Mesendoderm (in vitro differentiated cells): ENCODE data around the gene CRHR2.
A peak's percentile ranks its signal among the peaks of the same experiment; 100 is the strongest.

Source experiments
- DNase-seq: peaks from one replicate; pipeline ENCODE4 v3.0.0; 2013
- H2AK5ac ChIP-seq: 2 replicates; pipeline ENCODE4 v1.6.1; 2013; ENCODE audit warnings: low read length, inconsistent platforms
- H2BK120ac ChIP-seq: 2 replicates; pipeline ENCODE4 v1.6.1; 2013; ENCODE audit warnings: low read depth, mild to moderate bottlenecking, low read length, moderate library complexity, mixed read lengths
- H2BK15ac ChIP-seq: replicated peaks from 2 replicates; pipeline ENCODE4 v1.6.1; 2013; ENCODE audit warnings: low read depth, mild to moderate bottlenecking, moderate library complexity
- H2BK5ac ChIP-seq: 2 replicates; pipeline ENCODE4 v1.6.1; 2013; ENCODE audit warnings: low read length, inconsistent platforms
- H3K18ac ChIP-seq: 2 replicates; pipeline ENCODE4 v1.6.1; 2013; ENCODE audit warnings: mild to moderate bottlenecking, low read length, mixed read lengths
- H3K23ac ChIP-seq: one replicate; pipeline ENCODE4 v1.6.1; 2013; ENCODE audit warnings: low read length
- H3K27ac ChIP-seq: 2 replicates; pipeline ENCODE4 v1.5.1; 2013; ENCODE audit warnings: low read depth, mild to moderate bottlenecking, inconsistent platforms, low read length, moderate library complexity
- H3K27me3 ChIP-seq: 2 replicates; pipeline ENCODE4 v1.6.1; 2013; ENCODE audit warnings: low read length, control low read depth, mild to moderate bottlenecking, inconsistent platforms; ENCODE audit not compliant: insufficient read depth, poor library complexity
- H3K36me3 ChIP-seq: 2 replicates; pipeline ENCODE4 v1.6.1; 2013; ENCODE audit warnings: low read length, inconsistent platforms; ENCODE audit not compliant: control insufficient read depth, insufficient read depth
- H3K4ac ChIP-seq: one replicate; pipeline ENCODE4 v1.6.1; 2013; ENCODE audit warnings: low read depth, mild to moderate bottlenecking, low read length, moderate library complexity
- H3K4me1 ChIP-seq: 2 replicates; pipeline ENCODE4 v1.6.1; 2013; ENCODE audit warnings: low read depth, low read length, inconsistent platforms; ENCODE audit not compliant: control insufficient read depth
- H3K4me2 ChIP-seq: 2 replicates; pipeline ENCODE4 v1.6.1; 2013; ENCODE audit warnings: low read length
- H3K4me3 ChIP-seq: 2 replicates; pipeline ENCODE4 v1.5.1; 2013; ENCODE audit warnings: mild to moderate bottlenecking, low read length
- H3K56ac ChIP-seq: one replicate; pipeline ENCODE4 v1.6.1; 2013; ENCODE audit warnings: low read length
- H3K79me1 ChIP-seq: 2 replicates; pipeline ENCODE4 v1.6.1; 2013; ENCODE audit warnings: low read length, inconsistent platforms
- H3K79me2 ChIP-seq: 2 replicates; pipeline ENCODE4 v1.6.1; 2013; ENCODE audit warnings: mild to moderate bottlenecking, low read length; ENCODE audit not compliant: control insufficient read depth, insufficient read depth
- H3K9ac ChIP-seq: 2 replicates; pipeline ENCODE4 v1.6.1; 2013; ENCODE audit warnings: low read length, inconsistent platforms
- H4K5ac ChIP-seq: one replicate; pipeline ENCODE4 v1.6.1; 2013; ENCODE audit warnings: low read length
- H4K8ac ChIP-seq: one replicate; pipeline ENCODE4 v1.6.1; 2013; ENCODE audit warnings: low read depth, mild to moderate bottlenecking, control low read depth, low read length, moderate library complexity
- WGBS: extraction: QIAGEN DNeasy Blood & Tissue Kit; methylation state at CpG from one replicate; pipeline ENCODE4 v1.1.7; 2013; ENCODE audit warnings: low lambda C conversion rate, missing lambda C conversion rate; ENCODE audit not compliant: insufficient coverage; ENCODE audit errors: extremely low coverage; 5-methylcytosine and 5-hydroxymethylcytosine counted together

The CRHR2 gene

GRCh38 chr7:30678805-30679204, 3.5 kb downstream of the CRHR2 start:
- WGBS = no CpG with 5 or more reads among the region's 2 CpGs
- H3K18ac ChIP-seq = no peak overlapping the region

GRCh38 chr7:30674876-30675275, 7.4 kb downstream of the CRHR2 start:
- Histone ChIP-seq H3K4me1 (peaks cover 3% of the 10 kb centered on the region), H3K9ac (no peak overlapping the region), H3K27me3 (no peaks in the 10 kb centered on the region), H2AK5ac (no peak overlapping the region), H4K5ac (no peak overlapping the region), H2BK5ac (no peak overlapping the region), H3K56ac (no peak overlapping the region), H3K4me2 (no peak overlapping the region), H3K27ac (no peak overlapping the region), H3K18ac (no peak overlapping the region), H3K79me2 (no peaks in the 10 kb centered on the region), H2BK15ac (no peak overlapping the region), H3K36me3 (no peaks in the 10 kb centered on the region), H3K4me3 (no peak overlapping the region), H3K23ac (no peak overlapping the region), H2BK120ac (no peak overlapping the region), H4K8ac (no peak overlapping the region), H3K4ac (no peak overlapping the region), H3K79me1 (no peaks in the 10 kb centered on the region)
- DNase-seq = no peak
- no CpG with 5 or more reads among the region's 2 CpGs for WGBS

More at GRCh38 chr7:30678805-30679204, 3.5 kb downstream of the CRHR2 start:
- H3K4me3 ChIP-seq = no peak overlapping the region
- no peaks in the 10 kb centered on the region for H3K36me3 ChIP-seq
- no peak overlapping the region for H3K4ac ChIP-seq
- H3K79me1 ChIP-seq = no peaks in the 10 kb centered on the region
- no peak overlapping the region for H2AK5ac ChIP-seq
- peaks cover 4% of the 10 kb centered on the region for H3K27me3 ChIP-seq
- no peak overlapping the region for H3K27ac ChIP-seq
- H3K9ac ChIP-seq = no peak overlapping the region
- no peaks in the 10 kb centered on the region for H3K79me2 ChIP-seq
- H3K23ac ChIP-seq = no peak overlapping the region
- H2BK15ac ChIP-seq = no peak overlapping the region
- peaks cover 8% of the 10 kb centered on the region for H3K4me1 ChIP-seq
- DNase-seq = no peak
- H3K56ac ChIP-seq = no peak overlapping the region
- no peak overlapping the region for H4K8ac ChIP-seq
- no peak overlapping the region for H4K5ac ChIP-seq
- no peak overlapping the region for H2BK5ac ChIP-seq
- H3K4me2 ChIP-seq = no peak overlapping the region
- no peak overlapping the region for H2BK120ac ChIP-seq

- no peaks in the 10 kb centered on the region for H3K79me2 ChIP-seq
- H2BK15ac ChIP-seq = no peak overlapping the region
- no peaks in the 10 kb centered on the region for H3K27me3 ChIP-seq
- no CpG with 5 or more reads among the region's 1 CpG for WGBS
- H3K9ac ChIP-seq = no peak overlapping the region
- no peak overlapping the region for H2AK5ac ChIP-seq
- no peak overlapping the region for H3K4ac ChIP-seq
- no peak overlapping the region for H3K4me3 ChIP-seq
- no peaks in the 10 kb centered on the region for H3K36me3 ChIP-seq
- no peaks in the 10 kb centered on the region for H3K79me1 ChIP-seq
- H3K18ac ChIP-seq = no peak overlapping the region
- H4K8ac ChIP-seq = no peak overlapping the region
- H3K4me1 ChIP-seq = peaks cover 3% of the 10 kb centered on the region
- H3K23ac ChIP-seq = no peak overlapping the region
- DNase-seq = no peak
- no peak overlapping the region for H3K27ac ChIP-seq
- no peak overlapping the region for H3K4me2 ChIP-seq
- no peak overlapping the region for H2BK120ac ChIP-seq
- H2BK5ac ChIP-seq = no peak overlapping the region
- H4K5ac ChIP-seq = no peak overlapping the region
- no peak overlapping the region for H3K56ac ChIP-seq
Observed at GRCh38 chr7:30674420-30674819, 7.8 kb downstream of the CRHR2 start.

- Histone ChIP-seq H4K5ac (no peak overlapping the region), H3K4ac (no peak overlapping the region), H3K9ac (no peak overlapping the region), H3K79me1 (no peaks in the 10 kb centered on the region), H3K56ac (no peak overlapping the region), H3K23ac (no peak overlapping the region), H3K79me2 (no peaks in the 10 kb centered on the region), H2BK120ac (no peak overlapping the region), H4K8ac (no peak overlapping the region), H3K4me3 (no peak overlapping the region), H3K27ac (no peak overlapping the region), H3K27me3 (no peaks in the 10 kb centered on the region), H3K18ac (no peak overlapping the region), H3K4me2 (no peak overlapping the region), H3K36me3 (no peaks in the 10 kb centered on the region), H2BK5ac (no peak overlapping the region), H2AK5ac (no peak overlapping the region), H2BK15ac (no peak overlapping the region), H3K4me1 (no peaks in the 10 kb centered on the region)
- WGBS = no CpG with 5 or more reads among the region's 6 CpGs
- DNase-seq = peak; percentile 90
Observed at GRCh38 chr7:30671793-30672465, 10.3 kb downstream of the CRHR2 start.

GRCh38 chr7:30668102-30668501, 14.2 kb downstream of the CRHR2 start:
- Histone ChIP-seq H4K8ac (no peak overlapping the region), H2AK5ac (no peak overlapping the region), H4K5ac (no peak overlapping the region), H3K4ac (no peak overlapping the region), H2BK15ac (no peak overlapping the region), H3K4me3 (no peak overlapping the region), H3K9ac (no peak overlapping the region), H2BK120ac (no peak overlapping the region), H3K4me2 (no peak overlapping the region), H3K23ac (no peak overlapping the region), H3K36me3 (no peaks in the 10 kb centered on the region), H3K27me3 (no peaks in the 10 kb centered on the region), H3K56ac (no peak overlapping the region), H3K79me1 (no peaks in the 10 kb centered on the region), H3K18ac (no peak overlapping the region), H3K4me1 (no peaks in the 10 kb centered on the region), H2BK5ac (no peak overlapping the region), H3K27ac (no peak overlapping the region), H3K79me2 (no peaks in the 10 kb centered on the region)
- WGBS = no CpG with 5 or more reads among the region's 4 CpGs
- DNase-seq = no peak

GRCh38 chr7:30667172-30667571, 15.1 kb downstream of the CRHR2 start:
- no peak overlapping the region for H3K56ac ChIP-seq
- H3K79me2 ChIP-seq = no peaks in the 10 kb centered on the region
- no peak overlapping the region for H2BK15ac ChIP-seq
- no peak overlapping the region for H2BK5ac ChIP-seq
- H3K36me3 ChIP-seq = no peaks in the 10 kb centered on the region
- no peak overlapping the region for H3K9ac ChIP-seq
- no peak overlapping the region for H3K4ac ChIP-seq
- no peak overlapping the region for H3K18ac ChIP-seq
- H3K23ac ChIP-seq = no peak overlapping the region
- no peak overlapping the region for H4K8ac ChIP-seq
- H3K79me1 ChIP-seq = no peaks in the 10 kb centered on the region
- H4K5ac ChIP-seq = no peak overlapping the region
- no peak overlapping the region for H3K4me3 ChIP-seq
- H3K4me1 ChIP-seq = no peaks in the 10 kb centered on the region
- H2AK5ac ChIP-seq = no peak overlapping the region
- no peaks in the 10 kb centered on the region for H3K27me3 ChIP-seq
- H3K27ac ChIP-seq = no peak overlapping the region
- H2BK120ac ChIP-seq = no peak overlapping the region
- no peak for DNase-seq
- no peak overlapping the region for H3K4me2 ChIP-seq
- WGBS = no CpG with 5 or more reads among the region's 3 CpGs
